ENCODE data around the gene AMFR. TPM values are rescaled to one million over a fixed set of nuclear protein-coding genes. Genes with fewer than 3 reads are reported as not detected.

Gene AMFR
- total and polyA plus RNA-seq, 8 donors, result 16.8 to 254 (median 68.2) TPM

- 89 to 97% (median 95%) methylated on average over 9 of the region's 9 CpGs for WGBS, 5 donors
- H3K4me3 ChIP-seq, result no peak overlapping the region
- H3K27me3 ChIP-seq, result no peaks in the 10 kb centered on the region
- no peak overlapping the region for H3K27ac ChIP-seq
- H3K4me1 ChIP-seq, result peaks cover 10 to 27% (median 17%) of the 10 kb centered on the region in 4 donors
- intact Hi-C loops (cut with DNase I; ENCODE audit: low total_unique reads), result no loop called here
- H3K9me3 ChIP-seq, result no peaks in the 10 kb centered on the region
- H3K36me3 ChIP-seq, result peaks cover 0 to 8% (median 1%) of the 10 kb centered on the region in 4 donors
- peak in 1 of 2 donors; percentile 20 for DNase-seq
- TF ChIP-seq POLR2A (IDR thresholded peaks at IDR 0.05), result no peak
- no peak for TF ChIP-seq CTCF (IDR thresholded peaks at IDR 0.05)
- TF ChIP-seq POLR2AphosphoS5 (IDR thresholded peaks at IDR 0.05), result no peak
- TF ChIP-seq EP300 (IDR thresholded peaks at IDR 0.05), result no peak
Measured at GRCh38 chr16:56355221-56355620, 70.1 kb downstream of the AMFR start.

- no peak overlapping the region for H3K27ac ChIP-seq
- no peak for TF ChIP-seq POLR2A (IDR thresholded peaks at IDR 0.05)
- no peak for TF ChIP-seq EP300 (IDR thresholded peaks at IDR 0.05)
- no peak for TF ChIP-seq CTCF (IDR thresholded peaks at IDR 0.05)
- TF ChIP-seq POLR2AphosphoS5 (IDR thresholded peaks at IDR 0.05), result no peak
Measured at GRCh38 chr16:56354746-56355145, 70.6 kb downstream of the AMFR start.

GRCh38 chr16:56354016-56354415 is 71.3 kb downstream of the AMFR start:
- Histone ChIP-seq H3K36me3 (peaks cover 0 to 10% (median 0%) of the 10 kb centered on the region in 4 donors), H3K4me3 (no peak overlapping the region), H3K27me3 (no peaks in the 10 kb centered on the region), H3K9me3 (no peaks in the 10 kb centered on the region), H3K27ac (no peak overlapping the region), H3K4me1 (peaks cover 10 to 27% (median 17%) of the 10 kb centered on the region in 4 donors)
- no peak for TF ChIP-seq POLR2AphosphoS5 (IDR thresholded peaks at IDR 0.05)
- no peak for TF ChIP-seq EP300 (IDR thresholded peaks at IDR 0.05)
- TF ChIP-seq CTCF (IDR thresholded peaks at IDR 0.05), result no peak
- no peak for TF ChIP-seq POLR2A (IDR thresholded peaks at IDR 0.05)
- intact Hi-C loops (cut with DNase I; ENCODE audit: low total_unique reads), result no loop called here
- 87 to 98% (median 91%) methylated on average over 7 of the region's 7 CpGs for WGBS, 5 donors
- peak in 1 of 2 donors; percentile 7 for DNase-seq

More at GRCh38 chr16:56354746-56355145, 70.6 kb downstream of the AMFR start:
- WGBS, 5 donors, result 92 to 96% (median 94%) methylated on average over 17 of the region's 17 CpGs
- DNase-seq, result peak in 1 of 2 donors; percentile 20
- Histone ChIP-seq H3K4me3 (no peak overlapping the region), H3K4me1 (peaks cover 10 to 27% (median 17%) of the 10 kb centered on the region in 4 donors), H3K9me3 (no peaks in the 10 kb centered on the region), H3K36me3 (peaks cover 0 to 8% (median 0%) of the 10 kb centered on the region in 4 donors), H3K27me3 (no peaks in the 10 kb centered on the region)
- intact Hi-C loops (cut with DNase I; ENCODE audit: low total_unique reads), result no loop called here

- Histone ChIP-seq H3K4me1 (peaks cover 10 to 24% (median 17%) of the 10 kb centered on the region in 4 donors), H3K27ac (no peak overlapping the region), H3K4me3 (no peak overlapping the region), H3K27me3 (no peaks in the 10 kb centered on the region), H3K9me3 (no peaks in the 10 kb centered on the region), H3K36me3 (peaks cover 0 to 12% (median 1%) of the 10 kb centered on the region in 4 donors)
- DNase-seq, result peak in 1 of 2 donors; percentile 16
- intact Hi-C loops (cut with DNase I; ENCODE audit: low total_unique reads), result no loop called here
- TF ChIP-seq EP300 (IDR thresholded peaks at IDR 0.05) (no peak), CTCF (IDR thresholded peaks at IDR 0.05) (no peak), POLR2A (IDR thresholded peaks at IDR 0.05) (no peak), POLR2AphosphoS5 (IDR thresholded peaks at IDR 0.05) (no peak)
- 67 to 79% (median 76%) methylated on average over 10 to 15 of the region's 15 CpGs for WGBS, 5 donors
Measured at GRCh38 chr16:56353054-56353921, 72.1 kb downstream of the AMFR start.

All from stomach (tissue), 9 donors.